Putamen (tissue), 1 donor: Measurements from ENCODE around the gene PXDC1.
"Not testable (repeated sequence)": the region's sequence is repeated elsewhere in the genome, so short reads cannot be mapped to it uniquely, and the experiment has no call there.

Experiments used
- DNase-seq: peaks from one replicate; pipeline ENCODE4 v3.0.0-alpha.2; 2016; ENCODE audit warnings: low spot score

Gene PXDC1

GRCh38 chr6:3762359-3762758 lies 10.8 kb upstream of the PXDC1 start:
- no peak for DNase-seq

- DNase-seq, result no peak
Observed at GRCh38 chr6:3761989-3762270, 10.4 kb upstream of the PXDC1 start.

GRCh38 chr6:3759646-3760232 lies 8.2 kb upstream of the PXDC1 start:
- DNase-seq, result no peak

GRCh38 chr6:3758842-3759144 lies 7.3 kb upstream of the PXDC1 start:
- DNase-seq, result no peak

GRCh38 chr6:3757998-3758841 lies 6.7 kb upstream of the PXDC1 start:
- not testable (repeated sequence) for DNase-seq

GRCh38 chr6:3757241-3757641 lies 5.7 kb upstream of the PXDC1 start:
- no peak for DNase-seq

- no peak for DNase-seq
Observed at GRCh38 chr6:3756546-3756945, 5.0 kb upstream of the PXDC1 start.

GRCh38 chr6:3755637-3756545 lies 4.4 kb upstream of the PXDC1 start:
- no peak for DNase-seq

- no peak for DNase-seq
Observed at GRCh38 chr6:3754776-3755175, 3.3 kb upstream of the PXDC1 start.

- not testable (repeated sequence) for DNase-seq
Observed at GRCh38 chr6:3754032-3754725, 2.7 kb upstream of the PXDC1 start.

- no peak for DNase-seq
Observed at GRCh38 chr6:3753228-3753835, 1.8 kb upstream of the PXDC1 start.

- DNase-seq, result no peak
Observed at GRCh38 chr6:3752531-3753227, 1.2 kb upstream of the PXDC1 start.

- peak; percentile 76 for DNase-seq
Observed at GRCh38 chr6:3751730-3752530, 417 bp upstream of the PXDC1 start.

GRCh38 chr6:3750317-3751076 lies 1.0 kb downstream of the PXDC1 start:
- DNase-seq, result peak; percentile 75

- DNase-seq, result no peak
Observed at GRCh38 chr6:3749977-3750316, 1.6 kb downstream of the PXDC1 start.

GRCh38 chr6:3749067-3749841 lies 2.3 kb downstream of the PXDC1 start:
- DNase-seq, result no peak

GRCh38 chr6:3748208-3749066 lies 3.1 kb downstream of the PXDC1 start:
- DNase-seq, result peak; percentile 25

- no peak for DNase-seq
Observed at GRCh38 chr6:3747100-3747737, 4.3 kb downstream of the PXDC1 start.
